Osteocyte (in vitro differentiated cells): ENCODE results near the gene MUC22. TPM values are rescaled to one million over a fixed set of nuclear protein-coding genes. Genes with fewer than 3 reads are reported as not detected.
"Not testable (repeated sequence)": the region's sequence is repeated elsewhere in the genome, so short reads cannot be mapped to it uniquely, and the experiment has no call there.

Experiments
- DNase-seq: peaks from one replicate; pipeline ENCODE4 v3.0.0; 2021; ENCODE audit warnings: mixed read lengths; ENCODE audit not compliant: unreplicated experiment; ENCODE audit errors: extremely low spot score
- H3K27ac Mint-ChIP-seq: one replicate; pipeline ENCODE4 v1.8.0; 2021; ENCODE audit warnings: mild to moderate bottlenecking, mixed read lengths; ENCODE audit not compliant: unreplicated experiment
- H3K27me3 Mint-ChIP-seq: one replicate; pipeline ENCODE4 v1.8.0; 2021; ENCODE audit warnings: mixed read lengths; ENCODE audit not compliant: unreplicated experiment
- H3K36me3 Mint-ChIP-seq: one replicate; pipeline ENCODE4 v1.8.0; 2021; ENCODE audit warnings: mixed read lengths; ENCODE audit not compliant: unreplicated experiment
- H3K4me1 Mint-ChIP-seq: one replicate; pipeline ENCODE4 v1.8.0; 2021; ENCODE audit warnings: mixed read lengths; ENCODE audit not compliant: unreplicated experiment
- H3K4me3 Mint-ChIP-seq: one replicate; pipeline ENCODE4 v1.8.0; 2021; ENCODE audit warnings: mild to moderate bottlenecking, moderate library complexity, mixed read lengths; ENCODE audit not compliant: unreplicated experiment
- H3K9me3 Mint-ChIP-seq: one replicate; pipeline ENCODE4 v1.8.0; 2021; ENCODE audit warnings: mixed read lengths; ENCODE audit not compliant: unreplicated experiment
- total RNA-seq: library from RNA; stranded (reverse); gene quantifications from 2 replicates; pipeline ENCODE4 v1.2.1, GENCODE V29; 2021
- TF ChIP-seq, protein P1 (sequence below): fragments of 200-600 bp; sonication (generic); IDR thresholded peaks from 2 replicates; pipeline ENCODE4 v1.5.0; 2021; ENCODE audit warnings: antibody characterized with exemption, mild to moderate bottlenecking, moderate library complexity

Gene MUC22
- total RNA-seq, 1 donor from 2014 or later = not detected

DNA sequence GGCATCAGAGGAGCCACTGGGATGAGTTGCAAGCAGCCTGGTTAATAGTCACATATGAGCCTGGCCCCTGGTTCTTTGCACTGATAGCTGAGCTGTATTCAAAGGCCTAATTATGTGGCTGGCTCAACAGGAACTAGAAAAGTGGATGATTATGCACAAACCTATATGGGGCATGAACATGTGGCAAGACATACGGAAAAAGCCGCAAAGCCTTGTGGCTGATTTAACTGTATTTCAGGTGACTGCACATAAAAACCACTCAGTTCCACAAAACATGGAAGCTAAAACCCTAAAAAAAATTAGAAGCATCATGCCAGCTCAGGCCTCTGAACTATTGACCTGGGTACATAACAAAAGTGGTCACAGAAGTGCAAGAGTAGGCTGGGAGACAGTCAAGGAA is 13.0 kb upstream of the MUC22 start:
- Mint-ChIP-seq H3K36me3 (no peaks in the 10 kb centered on the region), H3K4me1 (no peaks in the 10 kb centered on the region), H3K27ac (no peak overlapping the region), H3K4me3 (no peak overlapping the region), H3K9me3 (no peaks in the 10 kb centered on the region), H3K27me3 (peaks cover 3% of the 10 kb centered on the region)
- no peak for DNase-seq
- TF ChIP-seq, protein P1, sequence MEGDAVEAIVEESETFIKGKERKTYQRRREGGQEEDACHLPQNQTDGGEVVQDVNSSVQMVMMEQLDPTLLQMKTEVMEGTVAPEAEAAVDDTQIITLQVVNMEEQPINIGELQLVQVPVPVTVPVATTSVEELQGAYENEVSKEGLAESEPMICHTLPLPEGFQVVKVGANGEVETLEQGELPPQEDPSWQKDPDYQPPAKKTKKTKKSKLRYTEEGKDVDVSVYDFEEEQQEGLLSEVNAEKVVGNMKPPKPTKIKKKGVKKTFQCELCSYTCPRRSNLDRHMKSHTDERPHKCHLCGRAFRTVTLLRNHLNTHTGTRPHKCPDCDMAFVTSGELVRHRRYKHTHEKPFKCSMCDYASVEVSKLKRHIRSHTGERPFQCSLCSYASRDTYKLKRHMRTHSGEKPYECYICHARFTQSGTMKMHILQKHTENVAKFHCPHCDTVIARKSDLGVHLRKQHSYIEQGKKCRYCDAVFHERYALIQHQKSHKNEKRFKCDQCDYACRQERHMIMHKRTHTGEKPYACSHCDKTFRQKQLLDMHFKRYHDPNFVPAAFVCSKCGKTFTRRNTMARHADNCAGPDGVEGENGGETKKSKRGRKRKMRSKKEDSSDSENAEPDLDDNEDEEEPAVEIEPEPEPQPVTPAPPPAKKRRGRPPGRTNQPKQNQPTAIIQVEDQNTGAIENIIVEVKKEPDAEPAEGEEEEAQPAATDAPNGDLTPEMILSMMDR = no peak

DNA sequence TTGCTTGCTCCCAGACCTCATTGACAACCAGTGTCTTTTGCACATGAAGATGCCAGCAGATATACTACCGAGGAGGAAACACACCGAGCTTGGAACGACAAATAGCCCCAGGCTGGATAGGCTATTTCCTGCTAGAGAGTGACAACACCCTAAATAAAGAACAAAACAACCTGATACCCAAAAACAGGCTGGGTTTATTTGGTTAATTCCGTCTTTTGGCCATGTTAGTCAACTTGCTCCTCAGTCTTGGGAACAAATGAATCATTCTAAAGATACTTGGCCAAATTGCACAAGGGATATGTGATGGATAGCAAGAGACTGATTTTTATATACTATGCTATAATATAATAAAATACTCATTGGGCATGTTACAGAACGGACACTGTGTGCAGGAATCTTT is 11.5 kb upstream of the MUC22 start:
- Mint-ChIP-seq H3K36me3 (no peaks in the 10 kb centered on the region), H3K4me1 (no peaks in the 10 kb centered on the region), H3K4me3 (no peak overlapping the region), H3K9me3 (no peaks in the 10 kb centered on the region), H3K27me3 (peaks cover 5% of the 10 kb centered on the region), H3K27ac (no peak overlapping the region)
- TF ChIP-seq, protein P1 = no peak
- no peak for DNase-seq

DNA sequence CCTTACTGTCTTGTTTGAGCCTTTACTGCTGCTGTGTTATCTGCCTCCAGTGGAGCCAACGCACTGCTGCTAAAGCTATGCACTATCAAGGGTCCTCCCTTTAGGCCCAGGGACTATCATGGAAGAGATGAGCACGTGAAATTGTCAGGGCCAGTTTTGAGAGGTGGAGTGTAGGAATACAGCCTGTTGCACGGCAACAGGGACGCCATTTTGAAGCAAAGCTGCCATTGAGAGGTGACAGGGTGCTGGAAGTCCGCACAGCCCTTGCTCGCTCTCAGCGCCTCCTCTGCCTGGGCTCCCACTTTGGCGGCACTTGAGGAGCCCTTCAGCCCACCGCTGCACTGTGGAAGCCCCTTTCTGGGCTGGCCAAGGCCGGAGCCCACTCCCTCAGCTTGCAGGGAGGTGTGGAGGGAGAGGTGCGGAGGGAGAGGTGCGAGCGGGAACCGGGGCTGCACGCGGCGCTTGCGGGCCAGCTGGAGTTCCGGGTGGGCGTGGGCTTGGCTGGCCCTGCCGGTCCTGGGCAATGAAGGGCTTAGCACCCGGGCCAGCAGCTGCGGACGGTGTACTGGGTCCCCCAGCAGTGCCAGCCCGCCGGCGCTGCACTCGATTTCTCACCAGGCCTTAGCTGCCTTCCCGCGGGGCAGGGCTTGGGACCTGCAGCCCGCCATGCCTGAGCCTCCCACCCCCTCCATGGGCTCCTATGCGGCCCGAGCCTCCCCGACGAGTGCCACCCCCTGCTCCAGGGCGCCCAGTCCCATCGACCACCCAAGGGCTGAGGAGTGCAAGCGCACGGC is 10.0 kb upstream of the MUC22 start:
- not testable (repeated sequence) for H3K36me3 Mint-ChIP-seq, H3K27ac Mint-ChIP-seq, H3K4me1 Mint-ChIP-seq, DNase-seq, H3K9me3 Mint-ChIP-seq, H3K4me3 Mint-ChIP-seq
- peaks cover 13% of the 10 kb centered on the region for H3K27me3 Mint-ChIP-seq

DNA sequence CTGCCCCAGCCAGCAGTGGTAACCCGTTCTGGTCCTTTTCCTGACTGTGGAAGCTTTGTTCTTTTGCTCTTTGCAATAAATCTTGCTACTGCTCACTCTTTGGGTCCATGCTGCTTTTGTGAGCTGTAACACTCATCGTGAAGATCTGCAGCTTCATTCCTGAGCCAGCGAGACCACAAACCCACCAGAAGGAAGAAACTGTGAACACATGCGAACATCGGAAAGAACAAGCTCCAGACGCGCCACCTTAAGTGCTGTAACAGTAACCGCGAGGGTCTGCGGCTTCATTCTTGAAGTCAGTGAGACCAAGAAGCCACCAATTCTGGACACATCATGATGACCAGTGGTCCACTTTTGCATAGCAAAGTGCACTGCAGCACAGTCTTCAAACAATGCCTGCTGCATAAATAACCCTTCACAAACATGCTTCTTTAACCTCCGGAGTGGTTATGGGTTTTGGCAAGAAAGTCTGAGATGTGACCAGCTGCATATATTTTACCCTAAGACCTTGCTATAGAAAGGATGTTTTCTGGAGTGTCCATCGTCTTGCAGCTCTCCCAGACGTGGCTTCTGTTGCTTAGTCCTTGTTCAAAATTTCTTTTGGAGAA is 8.9 kb upstream of the MUC22 start:
- Mint-ChIP-seq H3K4me1 (no peaks in the 10 kb centered on the region), H3K27me3 (peaks cover 17% of the 10 kb centered on the region), H3K36me3 (no peaks in the 10 kb centered on the region), H3K27ac (no peak overlapping the region), H3K9me3 (no peaks in the 10 kb centered on the region), H3K4me3 (no peak overlapping the region)
- DNase-seq = no peak
- TF ChIP-seq, protein P1 = no peak

DNA sequence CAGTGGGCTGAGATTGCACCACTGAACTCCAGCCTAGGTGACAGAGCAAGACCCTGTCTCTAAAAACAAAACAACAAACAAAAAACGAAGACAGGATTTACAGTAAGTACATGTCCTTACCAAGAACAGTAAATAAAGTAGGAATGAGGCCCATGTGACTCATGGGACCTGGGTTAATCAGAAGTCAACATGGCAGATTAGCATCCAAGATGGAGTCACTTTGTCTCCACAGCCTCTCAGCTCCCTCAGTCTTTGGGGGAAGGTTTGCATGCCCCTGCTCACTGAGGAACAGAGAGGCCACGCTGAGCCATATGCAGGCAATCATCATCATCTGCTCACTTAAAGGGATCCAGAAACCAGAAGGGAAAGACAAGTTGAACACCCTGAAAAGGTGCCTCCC is 7.8 kb upstream of the MUC22 start:
- peaks cover 3% of the 10 kb centered on the region for H3K4me1 Mint-ChIP-seq
- no peaks in the 10 kb centered on the region for H3K36me3 Mint-ChIP-seq
- no peak overlapping the region for H3K4me3 Mint-ChIP-seq
- TF ChIP-seq, protein P1 = no peak
- no peaks in the 10 kb centered on the region for H3K9me3 Mint-ChIP-seq
- peaks cover 17% of the 10 kb centered on the region for H3K27me3 Mint-ChIP-seq
- DNase-seq = no peak
- no peak overlapping the region for H3K27ac Mint-ChIP-seq
